ENCODE data around the gene EHD1.

The EHD1 gene

DNA sequence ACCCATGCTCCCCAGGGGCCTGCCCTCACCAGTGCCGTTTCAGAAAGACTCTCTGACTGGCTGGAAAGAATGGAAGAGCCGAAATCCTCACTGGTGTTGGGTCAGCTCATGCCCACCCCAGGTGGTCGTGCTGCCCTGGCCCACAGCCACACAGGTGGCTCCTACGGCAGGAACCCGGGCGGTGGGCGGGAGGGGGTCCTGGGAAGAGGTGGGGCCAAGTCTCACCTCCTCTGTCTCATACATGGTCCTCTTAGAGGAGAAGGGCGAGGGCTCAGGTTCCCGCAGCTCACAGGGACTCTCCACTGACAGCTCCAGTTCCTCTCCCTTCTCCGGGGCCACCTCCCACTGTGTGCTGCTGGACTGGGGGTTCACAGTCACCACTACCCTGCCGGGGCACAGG lies 30.3 kb upstream of the EHD1 start:
- TF ChIP-seq, protein P1, sequence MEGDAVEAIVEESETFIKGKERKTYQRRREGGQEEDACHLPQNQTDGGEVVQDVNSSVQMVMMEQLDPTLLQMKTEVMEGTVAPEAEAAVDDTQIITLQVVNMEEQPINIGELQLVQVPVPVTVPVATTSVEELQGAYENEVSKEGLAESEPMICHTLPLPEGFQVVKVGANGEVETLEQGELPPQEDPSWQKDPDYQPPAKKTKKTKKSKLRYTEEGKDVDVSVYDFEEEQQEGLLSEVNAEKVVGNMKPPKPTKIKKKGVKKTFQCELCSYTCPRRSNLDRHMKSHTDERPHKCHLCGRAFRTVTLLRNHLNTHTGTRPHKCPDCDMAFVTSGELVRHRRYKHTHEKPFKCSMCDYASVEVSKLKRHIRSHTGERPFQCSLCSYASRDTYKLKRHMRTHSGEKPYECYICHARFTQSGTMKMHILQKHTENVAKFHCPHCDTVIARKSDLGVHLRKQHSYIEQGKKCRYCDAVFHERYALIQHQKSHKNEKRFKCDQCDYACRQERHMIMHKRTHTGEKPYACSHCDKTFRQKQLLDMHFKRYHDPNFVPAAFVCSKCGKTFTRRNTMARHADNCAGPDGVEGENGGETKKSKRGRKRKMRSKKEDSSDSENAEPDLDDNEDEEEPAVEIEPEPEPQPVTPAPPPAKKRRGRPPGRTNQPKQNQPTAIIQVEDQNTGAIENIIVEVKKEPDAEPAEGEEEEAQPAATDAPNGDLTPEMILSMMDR (IDR thresholded peaks at IDR 0.05; ENCODE audit: extremely low read depth, missing control alignments), result no peak

DNA sequence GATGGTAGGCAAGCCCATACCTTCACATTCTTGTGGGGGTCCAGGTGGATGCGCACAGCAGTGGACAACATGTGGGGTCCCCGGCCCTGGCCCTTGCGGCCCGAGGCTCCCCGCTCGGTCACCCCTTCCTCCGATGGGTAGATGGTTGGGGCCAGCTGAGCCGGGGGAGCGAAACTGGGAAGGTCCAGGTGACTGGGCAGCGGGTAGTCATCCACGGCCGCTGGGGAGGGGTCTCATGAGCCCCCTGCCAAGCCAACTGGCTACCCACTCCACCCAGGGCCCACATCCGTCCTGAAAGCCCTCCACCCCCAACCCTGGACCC lies 27.9 kb upstream of the EHD1 start:
- TF ChIP-seq, protein P1 (IDR thresholded peaks at IDR 0.05; ENCODE audit: extremely low read depth, missing control alignments), result no peak
- DNase-seq (ENCODE audit: low spot score), result no peak

More for the DNA sequence above, 30.3 kb upstream of the EHD1 start:
- DNase-seq (ENCODE audit: low spot score), result no peak

- TF ChIP-seq, protein P1 (IDR thresholded peaks at IDR 0.05; ENCODE audit: extremely low read depth, missing control alignments), result no peak
- no peak for DNase-seq (ENCODE audit: low spot score)
Observed at GRCh38 chr11:64905516-64906313, 27.3 kb upstream of the EHD1 start.

- TF ChIP-seq, protein P1 (IDR thresholded peaks at IDR 0.05; ENCODE audit: extremely low read depth, missing control alignments), result no peak
- no peak for DNase-seq (ENCODE audit: low spot score)
Observed at GRCh38 chr11:64903291-64903833, 24.9 kb upstream of the EHD1 start.

- TF ChIP-seq, protein P1 (IDR thresholded peaks at IDR 0.05; ENCODE audit: extremely low read depth, missing control alignments), result no peak
- no peak for DNase-seq (ENCODE audit: low spot score)
Observed at GRCh38 chr11:64902102-64902900, 23.9 kb upstream of the EHD1 start.

DNA sequence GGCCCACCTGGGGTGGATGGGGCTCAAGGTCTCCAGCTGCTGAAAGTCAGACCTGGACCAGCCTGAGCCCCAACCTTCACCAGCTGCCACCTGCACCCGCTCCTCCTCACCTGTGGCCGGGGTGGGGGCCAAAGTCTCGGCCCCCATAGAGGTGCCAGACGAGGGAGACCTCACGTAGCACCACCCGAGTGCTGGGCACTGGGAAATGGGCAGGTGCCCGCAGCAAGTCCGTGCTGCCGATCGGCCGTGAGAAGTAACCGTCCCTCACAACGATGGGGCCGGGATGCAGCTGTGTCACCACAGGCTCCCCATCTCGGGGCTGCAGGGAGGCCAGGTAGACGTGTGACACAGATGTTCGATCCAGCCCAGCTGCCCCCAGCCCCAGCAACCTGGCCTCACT lies 22.4 kb upstream of the EHD1 start:
- TF ChIP-seq, protein P1 (IDR thresholded peaks at IDR 0.05; ENCODE audit: extremely low read depth, missing control alignments), result no peak
- DNase-seq (ENCODE audit: low spot score), result no peak

DNA sequence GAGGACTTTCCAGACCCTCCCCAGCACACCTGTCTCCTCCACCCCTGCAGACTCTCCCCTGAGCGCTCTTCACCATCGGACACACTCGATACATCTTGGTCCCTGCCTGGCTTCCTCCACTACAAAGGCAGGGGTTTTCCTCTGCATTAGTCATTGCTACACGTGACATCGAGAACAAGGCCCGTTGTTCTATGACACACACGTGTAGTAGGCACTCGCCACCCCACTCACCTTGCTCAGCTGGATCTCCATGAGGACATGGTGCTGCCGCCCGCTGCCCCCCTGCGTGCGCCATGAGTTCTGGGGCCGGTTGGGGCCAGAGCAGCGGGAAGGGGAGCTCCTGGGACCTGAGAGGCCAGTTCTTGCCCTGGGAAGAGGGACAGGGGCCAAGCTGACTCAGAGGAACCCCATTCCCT lies 21.9 kb upstream of the EHD1 start:
- TF ChIP-seq, protein P1 (IDR thresholded peaks at IDR 0.05; ENCODE audit: extremely low read depth, missing control alignments), result no peak

More for the DNA sequence above, 21.9 kb upstream of the EHD1 start:
- DNase-seq (ENCODE audit: low spot score), result peak; percentile 80
